ENCODE results near the gene PLCH1. TPM values are rescaled to one million over a fixed set of nuclear protein-coding genes. Genes with fewer than 3 reads are reported as not detected.

PLCH1 gene
- polyA plus RNA-seq, 1 experiment, result 0.06 TPM

DNA sequence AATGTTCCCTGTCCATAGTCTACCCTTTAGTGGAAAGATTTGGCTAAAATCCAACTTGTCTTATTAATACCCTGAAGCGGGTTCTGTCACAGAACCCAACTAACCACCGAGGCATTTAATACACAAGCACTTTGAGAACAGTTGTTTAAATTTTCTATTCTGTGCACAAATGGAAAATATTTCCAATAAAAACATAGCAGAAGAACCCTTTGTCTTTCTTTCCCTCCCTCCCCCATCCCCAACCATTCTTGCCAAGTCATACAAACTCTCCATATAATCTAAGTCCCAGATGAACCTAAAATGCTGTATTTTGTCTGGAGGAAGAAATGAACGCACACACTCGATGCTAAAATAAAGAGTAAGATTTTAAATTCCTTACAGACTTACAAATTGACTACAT, 324.5 kb downstream of the PLCH1 start:
- no peaks in the 10 kb centered on the region for H3K27me3 ChIP-seq (ENCODE audit: control insufficient read depth, insufficient read depth, low read length)
- CTCF ChIA-PET, result no interaction called here
- no peaks in the 10 kb centered on the region for H3K36me3 ChIP-seq (ENCODE audit: control insufficient read depth, insufficient read depth, low read length)
- no peak for DNase-seq (ENCODE audit: low read depth)
- POLR2A ChIA-PET, result no interaction called here
- no peak for TF ChIP-seq CTCF (IDR thresholded peaks at IDR 0.05; ENCODE audit: insufficient read depth, low read depth, low read length)
- no peak overlapping the region for H3K4me3 ChIP-seq (ENCODE audit: low read depth, low read length)

DNA sequence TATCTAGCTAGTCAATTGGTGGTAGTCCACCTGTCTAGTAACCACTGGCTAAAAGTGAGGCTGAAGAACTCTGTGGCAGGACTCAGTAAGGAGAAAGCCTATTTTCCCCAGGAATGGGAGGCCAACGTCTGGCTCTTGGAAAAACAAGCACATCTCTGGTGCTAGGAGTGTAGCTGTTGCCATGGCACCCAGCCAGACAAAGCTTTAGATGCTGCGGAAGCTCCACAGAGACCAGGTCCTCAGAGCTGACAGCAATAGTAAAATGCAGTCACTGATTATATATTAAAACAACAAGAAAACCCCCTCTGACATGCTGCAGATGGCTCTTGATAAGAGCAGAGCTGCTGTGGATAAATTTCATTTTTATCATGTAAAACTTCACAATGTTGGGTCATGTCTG, 326.5 kb downstream of the PLCH1 start:
- DNase-seq (ENCODE audit: low read depth), result no peak
- ChIA-PET CTCF (interaction anchor here (1.2 kb wide), 2 partner anchors 9 to 388 kb away, joined by 3 read pairs; partner anchors contain the start of gene C3orf33), POLR2A (no interaction called here)
- Histone ChIP-seq H3K36me3 (ENCODE audit: control insufficient read depth, insufficient read depth, low read length) (no peaks in the 10 kb centered on the region), H3K4me3 (ENCODE audit: low read depth, low read length) (no peak overlapping the region), H3K27me3 (ENCODE audit: control insufficient read depth, insufficient read depth, low read length) (no peaks in the 10 kb centered on the region)
- no peak for TF ChIP-seq CTCF (IDR thresholded peaks at IDR 0.05; ENCODE audit: insufficient read depth, low read depth, low read length)

DNA sequence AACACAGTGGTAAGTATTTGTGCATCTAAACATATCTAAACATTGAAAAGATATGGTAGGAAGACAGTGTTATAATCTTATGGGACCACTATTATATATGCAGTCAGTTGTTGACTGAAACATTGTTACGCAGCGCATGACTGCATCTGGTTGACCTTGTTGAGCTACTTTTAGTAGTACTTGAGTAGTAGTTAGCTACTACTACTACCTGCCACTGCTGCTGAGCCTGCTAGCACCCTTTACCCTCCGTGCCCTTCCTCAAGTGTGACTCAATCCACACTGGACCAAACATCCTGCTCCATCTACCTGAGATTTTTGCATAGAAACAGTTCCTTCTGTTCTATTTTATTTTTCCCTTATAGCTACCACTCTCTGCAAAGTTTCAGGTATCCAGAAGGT, 327.8 kb downstream of the PLCH1 start:
- Histone ChIP-seq H3K36me3 (ENCODE audit: control insufficient read depth, insufficient read depth, low read length) (no peaks in the 10 kb centered on the region), H3K27me3 (ENCODE audit: control insufficient read depth, insufficient read depth, low read length) (no peaks in the 10 kb centered on the region), H3K4me3 (ENCODE audit: low read depth, low read length) (no peak overlapping the region)
- DNase-seq (ENCODE audit: low read depth), result no peak
- ChIA-PET POLR2A (no interaction called here), CTCF (interaction anchor here (0.5 to 1.2 kb wide), 2 partner anchors 34 to 389 kb away, joined by 3 read pairs; partner anchors contain the start of gene C3orf33)
- TF ChIP-seq CTCF (IDR thresholded peaks at IDR 0.05; ENCODE audit: insufficient read depth, low read depth, low read length), result no peak

DNA sequence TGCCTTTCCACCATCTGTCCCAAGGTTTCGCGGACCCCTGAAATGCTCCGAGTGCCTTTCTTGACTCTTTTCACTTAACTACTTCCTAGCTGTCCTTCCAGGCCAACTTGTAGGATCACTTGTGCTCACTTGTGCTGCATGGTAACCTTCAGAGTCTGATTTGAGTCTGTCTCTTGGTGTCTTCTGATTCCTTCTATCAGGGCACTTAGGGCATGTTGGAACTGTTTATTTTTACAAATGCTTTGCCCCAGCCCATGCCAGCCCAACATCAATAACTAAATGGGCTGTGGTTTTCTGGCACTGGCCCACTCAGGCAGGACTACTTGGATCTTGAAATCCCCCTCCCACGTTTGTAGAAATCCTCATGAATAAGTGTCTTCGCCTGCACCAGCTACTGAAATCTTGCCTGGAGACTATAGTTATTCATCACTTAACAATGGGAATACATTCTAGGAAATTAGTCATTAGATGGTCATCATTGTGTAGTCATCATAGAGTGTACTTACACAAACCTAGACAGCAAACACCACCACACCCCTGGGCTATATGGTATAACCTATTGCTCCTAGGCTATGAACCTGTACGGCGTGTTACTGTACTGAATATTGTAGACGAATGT, 328.3 kb downstream of the PLCH1 start:
- POLR2A ChIA-PET, result no interaction called here
- no peaks in the 10 kb centered on the region for H3K27me3 ChIP-seq (ENCODE audit: control insufficient read depth, insufficient read depth, low read length)
- no peak overlapping the region for H3K4me3 ChIP-seq (ENCODE audit: low read depth, low read length)
- peak; percentile 46 for DNase-seq (ENCODE audit: low read depth)
- CTCF ChIA-PET, result interaction anchor here (0.8 to 1.2 kb wide), 2 partner anchors 16 to 36 kb away, joined by 3 read pairs; no protein-coding TSS in a partner anchor
- H3K36me3 ChIP-seq (ENCODE audit: control insufficient read depth, insufficient read depth, low read length), result no peaks in the 10 kb centered on the region
- no peak for TF ChIP-seq CTCF (IDR thresholded peaks at IDR 0.05; ENCODE audit: insufficient read depth, low read depth, low read length)

DNA sequence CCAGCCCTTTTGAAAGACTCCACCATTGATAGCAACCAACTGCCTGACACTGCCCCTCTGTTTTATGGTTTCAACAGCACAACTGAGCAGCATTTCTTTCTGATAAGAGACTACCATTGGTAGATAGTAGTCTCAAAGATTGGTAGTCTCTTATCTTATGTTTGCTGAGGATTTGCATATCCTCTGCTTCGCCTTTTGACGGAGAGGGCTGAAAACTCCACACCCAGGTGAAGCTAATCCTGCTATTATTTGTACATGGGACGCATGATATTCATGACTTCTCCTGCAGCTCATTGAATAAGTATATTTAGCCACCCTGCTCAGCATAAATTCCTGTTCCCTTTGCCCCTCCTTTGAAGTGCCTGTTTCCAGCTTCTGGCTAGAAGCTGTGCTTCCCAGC, 332.0 kb downstream of the PLCH1 start:
- ChIA-PET CTCF (no interaction called here), POLR2A (no interaction called here)
- no peaks in the 10 kb centered on the region for H3K36me3 ChIP-seq (ENCODE audit: control insufficient read depth, insufficient read depth, low read length)
- no peaks in the 10 kb centered on the region for H3K27me3 ChIP-seq (ENCODE audit: control insufficient read depth, insufficient read depth, low read length)
- H3K4me3 ChIP-seq (ENCODE audit: low read depth, low read length), result no peak overlapping the region
- TF ChIP-seq CTCF (IDR thresholded peaks at IDR 0.05; ENCODE audit: insufficient read depth, low read depth, low read length), result no peak
- no peak for DNase-seq (ENCODE audit: low read depth)

All from BJ (cell line).